Measurements from ENCODE around the gene CDKAL1.

Gene CDKAL1

DNA sequence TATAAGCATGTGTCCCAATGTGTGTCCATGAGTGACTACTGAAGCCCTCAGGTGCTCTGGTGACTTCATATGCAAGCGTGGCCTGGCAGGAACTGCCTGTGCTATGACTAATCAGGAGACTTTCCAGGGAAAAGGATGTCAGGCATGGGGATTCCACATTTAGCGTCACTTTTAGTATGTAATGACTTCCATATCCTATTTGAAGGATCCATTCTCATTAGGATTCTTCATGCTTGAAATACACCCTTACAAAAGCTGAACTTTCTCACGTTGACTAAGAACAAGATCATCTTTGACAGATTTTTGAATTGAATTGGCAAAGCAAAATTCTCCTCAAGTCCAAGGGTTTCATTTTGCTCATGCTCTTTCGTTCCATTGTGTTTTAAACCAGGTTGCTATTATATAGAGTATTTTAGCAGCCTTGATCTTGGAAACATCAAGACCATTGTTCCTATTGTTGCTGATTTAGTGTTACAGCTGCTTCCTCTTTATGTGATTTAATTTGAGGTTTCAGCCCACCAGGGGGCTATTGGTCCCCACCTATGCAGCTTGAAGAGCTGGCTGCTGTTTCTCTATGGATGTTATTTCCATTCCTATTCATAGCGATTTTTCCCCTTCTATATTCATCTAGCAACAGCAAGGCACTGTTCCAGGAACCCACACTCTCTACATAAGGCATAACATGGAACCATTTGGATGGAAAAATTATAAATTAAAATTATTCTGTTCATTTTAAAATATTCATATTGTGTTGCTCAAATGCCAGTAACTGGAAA, 418.6 kb downstream of the CDKAL1 start:
- Histone ChIP-seq H3K27me3 (ENCODE audit: insufficient read depth, low read length) (no peaks in the 10 kb centered on the region), H3K9me3 (ENCODE audit: low read length) (no peaks in the 10 kb centered on the region), H3K4me1 (ENCODE audit: insufficient read depth, low read length) (peaks cover 28% of the 10 kb centered on the region), H3K4me3 (ENCODE audit: low read length) (no peak overlapping the region), H3K36me3 (ENCODE audit: insufficient read depth, low read length) (no peaks in the 10 kb centered on the region), H2AFZ (ENCODE audit: low read depth, low read length) (no peak overlapping the region)

DNA sequence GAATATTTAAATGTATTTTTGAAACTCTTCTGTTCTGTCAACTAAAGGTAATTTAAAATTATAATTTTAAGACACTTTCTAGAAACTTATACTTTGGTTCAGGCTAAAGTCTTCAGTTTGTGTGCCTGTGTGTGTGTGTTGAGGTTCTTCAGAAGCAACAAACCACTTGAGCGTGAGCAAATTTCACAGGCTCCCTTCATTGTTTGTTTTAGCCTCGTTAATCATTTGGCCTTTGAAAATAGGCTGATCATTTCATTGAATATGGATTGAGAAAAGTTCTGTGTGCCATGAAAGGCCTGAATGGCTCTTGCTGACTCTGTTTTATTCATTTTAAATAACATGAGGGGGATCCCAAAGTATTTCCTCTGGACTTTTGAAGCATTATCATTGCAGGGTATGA, 420.1 kb downstream of the CDKAL1 start:
- H3K27me3 ChIP-seq (ENCODE audit: insufficient read depth, low read length): no peaks in the 10 kb centered on the region
- peaks cover 28% of the 10 kb centered on the region for H3K4me1 ChIP-seq (ENCODE audit: insufficient read depth, low read length)
- no peaks in the 10 kb centered on the region for H3K9me3 ChIP-seq (ENCODE audit: low read length)
- H2AFZ ChIP-seq (ENCODE audit: low read depth, low read length): no peak overlapping the region
- no peaks in the 10 kb centered on the region for H3K36me3 ChIP-seq (ENCODE audit: insufficient read depth, low read length)
- no peak overlapping the region for H3K4me3 ChIP-seq (ENCODE audit: low read length)

- Histone ChIP-seq H3K4me1 (ENCODE audit: insufficient read depth, low read length) (peaks cover 28% of the 10 kb centered on the region), H3K27me3 (ENCODE audit: insufficient read depth, low read length) (no peaks in the 10 kb centered on the region), H3K9me3 (ENCODE audit: low read length) (no peaks in the 10 kb centered on the region), H3K4me3 (ENCODE audit: low read length) (no peak overlapping the region), H3K36me3 (ENCODE audit: insufficient read depth, low read length) (no peaks in the 10 kb centered on the region), H2AFZ (ENCODE audit: low read depth, low read length) (no peak overlapping the region)
Observed at GRCh38 chr6:20955131-20955530, 420.9 kb downstream of the CDKAL1 start.

DNA sequence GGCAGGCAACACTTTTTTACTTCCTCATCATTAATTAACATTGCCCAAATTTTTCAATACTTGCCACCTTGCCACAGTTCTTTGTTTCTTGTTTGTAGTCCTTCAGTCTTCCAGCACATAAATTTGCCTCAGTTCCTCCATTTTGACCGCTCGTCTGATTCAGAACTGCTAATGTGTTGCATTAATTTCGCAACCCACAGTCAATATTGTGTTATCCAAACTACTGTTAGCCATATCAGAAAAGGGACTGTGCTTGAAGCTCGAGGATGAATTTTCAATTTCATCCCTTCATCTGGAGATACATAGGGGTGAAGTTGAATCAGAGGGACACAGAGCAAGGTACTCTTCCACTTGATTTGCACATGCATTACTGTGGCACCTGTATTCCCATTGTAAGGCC, 421.5 kb downstream of the CDKAL1 start:
- H3K4me1 ChIP-seq (ENCODE audit: insufficient read depth, low read length): peaks cover 28% of the 10 kb centered on the region
- no peak overlapping the region for H3K4me3 ChIP-seq (ENCODE audit: low read length)
- H3K27me3 ChIP-seq (ENCODE audit: insufficient read depth, low read length): no peaks in the 10 kb centered on the region
- H3K36me3 ChIP-seq (ENCODE audit: insufficient read depth, low read length): peaks cover 2% of the 10 kb centered on the region
- H2AFZ ChIP-seq (ENCODE audit: low read depth, low read length): no peak overlapping the region
- no peaks in the 10 kb centered on the region for H3K9me3 ChIP-seq (ENCODE audit: low read length)

DNA sequence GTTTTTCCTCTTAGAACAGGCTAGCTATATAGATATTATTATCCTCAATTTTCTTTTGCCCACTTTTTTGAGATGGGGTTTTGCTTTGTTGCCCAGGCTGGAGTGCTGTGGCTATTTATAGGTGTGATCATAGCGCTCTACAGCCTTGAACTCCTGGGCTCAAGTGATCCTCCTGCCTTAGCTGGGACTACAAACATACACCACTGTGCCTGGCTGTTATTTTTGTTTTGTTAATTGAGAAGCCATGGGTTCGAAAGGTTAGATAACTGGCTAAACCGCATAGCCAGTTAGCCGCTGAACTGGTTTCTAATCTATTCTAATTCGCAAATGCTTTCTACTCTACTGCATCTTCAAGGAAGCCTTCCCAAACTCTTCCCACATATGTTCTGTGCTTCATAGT, 425.8 kb downstream of the CDKAL1 start:
- H2AFZ ChIP-seq (ENCODE audit: low read depth, low read length): no peak overlapping the region
- no peaks in the 10 kb centered on the region for H3K9me3 ChIP-seq (ENCODE audit: low read length)

DNA sequence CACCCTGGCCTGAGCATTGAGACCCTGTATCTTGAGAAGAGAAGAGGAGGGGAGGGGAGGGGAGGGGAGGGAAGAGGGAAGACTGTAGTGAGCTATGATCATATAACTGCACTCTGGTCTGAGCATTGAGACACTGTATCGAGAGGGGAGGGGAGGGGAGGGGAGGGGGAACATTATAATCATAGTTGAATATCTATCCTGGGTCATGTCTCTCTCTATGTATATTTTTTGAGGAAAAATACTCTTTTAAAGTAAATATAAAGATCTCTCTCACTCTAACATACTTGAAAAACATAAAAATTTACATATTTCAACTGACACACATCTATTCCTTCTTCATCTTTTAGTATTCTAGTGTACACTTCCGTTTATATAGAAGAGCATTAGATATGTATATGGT, 431.0 kb downstream of the CDKAL1 start:
- Histone ChIP-seq H3K27me3 (ENCODE audit: insufficient read depth, low read length) (no peaks in the 10 kb centered on the region), H3K9me3 (ENCODE audit: low read length) (no peaks in the 10 kb centered on the region), H2AFZ (ENCODE audit: low read depth, low read length) (no peak overlapping the region), H3K4me3 (ENCODE audit: low read length) (no peak overlapping the region), H3K36me3 (ENCODE audit: insufficient read depth, low read length) (peaks cover 2% of the 10 kb centered on the region), H3K4me1 (ENCODE audit: insufficient read depth, low read length) (no peaks in the 10 kb centered on the region)

More for the DNA sequence above, 425.8 kb downstream of the CDKAL1 start:
- Histone ChIP-seq H3K4me1 (ENCODE audit: insufficient read depth, low read length) (peaks cover 4% of the 10 kb centered on the region), H3K4me3 (ENCODE audit: low read length) (no peak overlapping the region), H3K27me3 (ENCODE audit: insufficient read depth, low read length) (no peaks in the 10 kb centered on the region), H3K36me3 (ENCODE audit: insufficient read depth, low read length) (peaks cover 2% of the 10 kb centered on the region)

DNA sequence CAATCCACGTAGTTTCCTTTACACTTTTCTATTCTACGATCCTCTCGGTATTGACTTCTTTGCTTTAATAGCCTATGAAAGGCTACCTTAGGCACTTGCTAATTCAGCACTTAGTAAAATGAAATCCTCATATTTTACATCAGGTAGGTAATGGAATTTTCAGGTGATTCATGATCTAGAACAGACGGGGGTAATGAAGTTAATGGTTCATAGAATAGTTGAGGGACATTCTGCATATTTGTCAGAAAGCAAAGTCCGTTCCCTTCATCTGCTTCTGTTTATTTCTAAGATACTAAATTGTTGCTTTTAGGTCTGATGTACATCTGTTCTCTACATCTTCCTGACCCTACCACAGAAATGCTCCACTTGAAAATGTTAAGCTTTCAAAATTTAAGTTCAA, 431.7 kb downstream of the CDKAL1 start:
- H3K4me1 ChIP-seq (ENCODE audit: insufficient read depth, low read length): no peaks in the 10 kb centered on the region
- no peaks in the 10 kb centered on the region for H3K9me3 ChIP-seq (ENCODE audit: low read length)
- H3K4me3 ChIP-seq (ENCODE audit: low read length): no peak overlapping the region
- no peaks in the 10 kb centered on the region for H3K27me3 ChIP-seq (ENCODE audit: insufficient read depth, low read length)
- no peaks in the 10 kb centered on the region for H3K36me3 ChIP-seq (ENCODE audit: insufficient read depth, low read length)
- H2AFZ ChIP-seq (ENCODE audit: low read depth, low read length): no peak overlapping the region

- Histone ChIP-seq H3K4me1 (ENCODE audit: insufficient read depth, low read length) (no peaks in the 10 kb centered on the region), H3K9me3 (ENCODE audit: low read length) (no peaks in the 10 kb centered on the region), H2AFZ (ENCODE audit: low read depth, low read length) (no peak overlapping the region), H3K27me3 (ENCODE audit: insufficient read depth, low read length) (no peaks in the 10 kb centered on the region), H3K4me3 (ENCODE audit: low read length) (no peak overlapping the region), H3K36me3 (ENCODE audit: insufficient read depth, low read length) (no peaks in the 10 kb centered on the region)
Observed at GRCh38 chr6:20969551-20969950, 435.3 kb downstream of the CDKAL1 start.

DNA sequence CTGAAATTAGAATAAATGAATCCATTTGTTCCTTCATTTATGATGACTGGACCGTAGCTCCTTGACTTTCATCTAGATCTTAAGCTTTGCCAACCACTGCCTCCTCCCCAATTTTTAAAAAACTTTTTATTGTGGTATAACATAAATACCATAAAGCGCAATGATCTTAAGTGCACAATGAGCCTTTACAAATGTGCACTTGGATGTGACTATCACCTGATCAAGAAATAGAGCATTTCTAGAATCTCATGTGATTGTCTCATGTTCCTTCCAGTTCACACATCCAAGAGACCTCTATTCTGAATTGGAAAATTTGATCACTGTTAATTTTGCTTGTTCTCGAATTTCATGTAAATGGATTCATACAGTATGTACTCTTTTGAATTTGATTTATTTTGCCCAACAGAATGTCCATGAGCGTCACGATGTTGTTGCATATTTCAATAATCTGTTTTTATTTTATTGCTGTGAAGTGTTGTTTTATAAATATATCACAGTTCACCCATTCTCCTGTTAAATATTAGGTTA, 442.2 kb downstream of the CDKAL1 start:
- Histone ChIP-seq H3K4me1 (ENCODE audit: insufficient read depth, low read length) (no peaks in the 10 kb centered on the region), H3K36me3 (ENCODE audit: insufficient read depth, low read length) (no peaks in the 10 kb centered on the region), H3K27me3 (ENCODE audit: insufficient read depth, low read length) (no peaks in the 10 kb centered on the region), H3K9me3 (ENCODE audit: low read length) (no peaks in the 10 kb centered on the region), H3K4me3 (ENCODE audit: low read length) (no peak overlapping the region), H2AFZ (ENCODE audit: low read depth, low read length) (no peak overlapping the region)

GRCh38 chr6:20978151-20978614, 443.9 kb downstream of the CDKAL1 start:
- H3K9me3 ChIP-seq (ENCODE audit: low read length): no peaks in the 10 kb centered on the region
- H2AFZ ChIP-seq (ENCODE audit: low read depth, low read length): no peak overlapping the region
- H3K4me3 ChIP-seq (ENCODE audit: low read length): no peak overlapping the region
- no peaks in the 10 kb centered on the region for H3K4me1 ChIP-seq (ENCODE audit: insufficient read depth, low read length)
- H3K27me3 ChIP-seq (ENCODE audit: insufficient read depth, low read length): no peaks in the 10 kb centered on the region
- H3K36me3 ChIP-seq (ENCODE audit: insufficient read depth, low read length): no peaks in the 10 kb centered on the region

DNA sequence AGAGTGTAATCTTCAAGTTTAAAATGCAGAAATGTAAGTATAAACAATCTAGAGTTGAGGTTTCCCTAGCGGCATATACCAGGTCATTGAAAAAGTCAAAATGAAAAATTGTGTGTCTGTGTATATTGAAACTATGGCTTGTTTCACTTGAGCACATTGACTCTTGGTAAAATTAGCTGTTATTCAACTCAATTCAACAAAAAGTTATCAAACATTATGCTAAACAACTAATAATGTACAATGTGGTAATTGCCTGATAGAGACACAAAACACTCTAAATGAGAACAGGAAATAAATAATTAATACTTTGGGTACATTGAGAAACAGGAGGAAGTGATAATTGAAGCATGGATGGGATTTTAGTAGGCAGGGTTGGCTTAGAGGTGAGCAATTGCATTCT, 444.8 kb downstream of the CDKAL1 start:
- H3K4me1 ChIP-seq (ENCODE audit: insufficient read depth, low read length): no peaks in the 10 kb centered on the region
- H3K36me3 ChIP-seq (ENCODE audit: insufficient read depth, low read length): no peaks in the 10 kb centered on the region
- H3K27me3 ChIP-seq (ENCODE audit: insufficient read depth, low read length): no peaks in the 10 kb centered on the region
- no peaks in the 10 kb centered on the region for H3K9me3 ChIP-seq (ENCODE audit: low read length)
- H2AFZ ChIP-seq (ENCODE audit: low read depth, low read length): no peak overlapping the region
- H3K4me3 ChIP-seq (ENCODE audit: low read length): no peak overlapping the region

- Histone ChIP-seq H2AFZ (ENCODE audit: low read depth, low read length) (no peak overlapping the region), H3K4me1 (ENCODE audit: insufficient read depth, low read length) (no peaks in the 10 kb centered on the region), H3K27me3 (ENCODE audit: insufficient read depth, low read length) (no peaks in the 10 kb centered on the region), H3K36me3 (ENCODE audit: insufficient read depth, low read length) (no peaks in the 10 kb centered on the region), H3K9me3 (ENCODE audit: low read length) (no peaks in the 10 kb centered on the region), H3K4me3 (ENCODE audit: low read length) (no peak overlapping the region)
Observed at GRCh38 chr6:20983961-20984360, 449.7 kb downstream of the CDKAL1 start.

GRCh38 chr6:20985821-20986220, 451.6 kb downstream of the CDKAL1 start:
- Histone ChIP-seq H3K4me1 (ENCODE audit: insufficient read depth, low read length) (no peaks in the 10 kb centered on the region), H2AFZ (ENCODE audit: low read depth, low read length) (no peak overlapping the region), H3K4me3 (ENCODE audit: low read length) (no peak overlapping the region), H3K9me3 (ENCODE audit: low read length) (no peaks in the 10 kb centered on the region), H3K27me3 (ENCODE audit: insufficient read depth, low read length) (no peaks in the 10 kb centered on the region), H3K36me3 (ENCODE audit: insufficient read depth, low read length) (no peaks in the 10 kb centered on the region)

DNA sequence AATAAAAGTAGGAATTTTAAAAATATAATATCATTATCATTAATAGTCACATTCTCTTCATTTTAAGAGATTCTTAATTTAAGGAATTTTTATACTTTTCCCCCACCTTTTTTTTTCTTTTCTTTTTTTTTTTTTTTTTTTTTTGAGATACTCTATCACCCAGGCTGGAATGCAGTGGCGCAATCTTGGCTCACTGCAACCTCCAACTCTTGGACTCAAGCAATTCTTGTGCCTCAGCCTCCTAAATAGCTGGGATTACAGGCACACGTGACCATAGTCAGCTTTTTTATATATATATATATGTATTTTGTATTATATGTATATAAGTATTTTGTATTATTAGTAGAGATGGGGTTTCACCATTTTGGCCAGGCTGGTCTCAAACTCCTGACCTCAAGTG, 457.7 kb downstream of the CDKAL1 start:
- Histone ChIP-seq H3K9me3 (ENCODE audit: low read length) (peaks cover 5% of the 10 kb centered on the region), H2AFZ (ENCODE audit: low read depth, low read length) (no peak overlapping the region), H3K27me3 (ENCODE audit: insufficient read depth, low read length) (no peaks in the 10 kb centered on the region), H3K36me3 (ENCODE audit: insufficient read depth, low read length) (no peaks in the 10 kb centered on the region), H3K4me1 (ENCODE audit: insufficient read depth, low read length) (peaks cover under 1% of the 10 kb centered on the region), H3K4me3 (ENCODE audit: low read length) (no peak overlapping the region)

Data from neuron (in vitro differentiated cells).